SK-N-SH treated with all-trans-retinoic acid at 6 μM for 48 hours (cell line): ENCODE data around the gene SPTY2D1.

Experiments used
- GLIS3 ChIP-seq: fragments of 250-450 bp; sonication (Bioruptor Pico); IDR thresholded peaks from 2 replicates; pipeline ENCODE4 v1.5.0; 2020; ENCODE audit warnings: mild to moderate bottlenecking, moderate library complexity
- OSR1 ChIP-seq: fragments of 250-450 bp; sonication (Bioruptor Pico); IDR thresholded peaks from 2 replicates; pipeline ENCODE4 v1.8.0; 2022; ENCODE audit warnings: moderate library complexity, mild to moderate bottlenecking, inconsistent platforms
- TSHZ2 ChIP-seq: fragments of 250-450 bp; sonication (Bioruptor Pico); IDR thresholded peaks from 2 replicates; pipeline ENCODE4 v1.5.0; 2020; ENCODE audit warnings: mild to moderate bottlenecking, moderate library complexity
- TF ChIP-seq, protein P1 (sequence below): fragments of 250-450 bp; sonication (Bioruptor Pico); IDR thresholded peaks from 2 replicates; pipeline ENCODE4 v1.8.0; 2020; ENCODE audit warnings: mild to moderate bottlenecking, moderate library complexity, borderline replicate concordance

DNA sequence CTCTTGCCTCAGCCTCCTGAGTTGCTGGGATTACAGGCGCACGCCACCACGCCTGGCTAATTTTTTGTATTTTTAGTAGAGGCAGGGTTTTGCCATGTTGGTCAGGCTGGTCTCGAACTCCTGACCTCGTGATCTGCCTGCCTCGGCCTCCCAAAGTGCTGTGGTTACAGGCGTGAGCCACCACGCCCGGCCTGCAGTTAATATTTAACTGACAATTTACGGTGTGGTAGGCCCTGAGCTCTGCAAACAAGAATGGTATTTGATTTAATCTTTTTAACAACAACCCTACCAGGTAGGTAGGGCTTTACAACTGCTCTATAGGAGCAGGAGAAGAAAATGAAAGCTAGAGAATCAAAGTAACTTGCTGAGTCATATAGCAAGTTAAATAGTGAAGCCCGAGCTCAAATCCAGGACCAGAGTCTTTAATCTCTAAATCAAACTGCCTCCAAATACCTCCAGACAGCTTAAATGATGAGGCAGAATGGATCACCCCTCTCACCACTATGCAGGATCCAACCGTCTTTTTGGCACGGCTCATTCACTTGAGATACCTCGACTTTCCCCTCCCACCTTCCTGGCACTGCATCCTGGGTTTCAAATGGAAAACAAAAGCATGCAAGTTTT lies 55.1 kb downstream of the SPTY2D1 start:
- TF ChIP-seq OSR1 (CRISPR knock-in tag) (no peak), GLIS3 (CRISPR knock-in tag) (no peak), TSHZ2 (CRISPR knock-in tag) (no peak)
- TF ChIP-seq, protein P1, sequence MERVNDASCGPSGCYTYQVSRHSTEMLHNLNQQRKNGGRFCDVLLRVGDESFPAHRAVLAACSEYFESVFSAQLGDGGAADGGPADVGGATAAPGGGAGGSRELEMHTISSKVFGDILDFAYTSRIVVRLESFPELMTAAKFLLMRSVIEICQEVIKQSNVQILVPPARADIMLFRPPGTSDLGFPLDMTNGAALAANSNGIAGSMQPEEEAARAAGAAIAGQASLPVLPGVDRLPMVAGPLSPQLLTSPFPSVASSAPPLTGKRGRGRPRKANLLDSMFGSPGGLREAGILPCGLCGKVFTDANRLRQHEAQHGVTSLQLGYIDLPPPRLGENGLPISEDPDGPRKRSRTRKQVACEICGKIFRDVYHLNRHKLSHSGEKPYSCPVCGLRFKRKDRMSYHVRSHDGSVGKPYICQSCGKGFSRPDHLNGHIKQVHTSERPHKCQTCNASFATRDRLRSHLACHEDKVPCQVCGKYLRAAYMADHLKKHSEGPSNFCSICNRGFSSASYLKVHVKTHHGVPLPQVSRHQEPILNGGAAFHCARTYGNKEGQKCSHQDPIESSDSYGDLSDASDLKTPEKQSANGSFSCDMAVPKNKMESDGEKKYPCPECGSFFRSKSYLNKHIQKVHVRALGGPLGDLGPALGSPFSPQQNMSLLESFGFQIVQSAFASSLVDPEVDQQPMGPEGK = no peak
